Kidney (tissue), 14 donors: ENCODE results near the gene SHC4. TPM values are rescaled to one million over a fixed set of nuclear protein-coding genes. Genes with fewer than 3 reads are reported as not detected.

Source experiments
- DNase-seq, 5 donors: peaks; one replicate each; pipeline ENCODE4 v3.0.0-alpha.2; 2013 to 2020
- FAIRE-seq: peaks from 2 replicates; lab custom pipeline; 2012; peaks lifted over from hg19 to GRCh38; lab: Jason Lieb, UNC
- H3K27ac ChIP-seq, 2 donors: one replicate each; pipeline ENCODE4 v1.7.0; 2013; ENCODE audit warnings: low read depth in 2 of 2, low read length in 2 of 2, inconsistent platforms in 1 of 2
- H3K27me3 ChIP-seq: one replicate; pipeline ENCODE4 v1.7.1; 2013; ENCODE audit warnings: low read length, inconsistent platforms; ENCODE audit not compliant: control insufficient read depth, insufficient read depth
- H3K36me3 ChIP-seq, 3 donors: one replicate each; pipeline versions ENCODE4 v1.7.0 to v1.7.1; 2013; ENCODE audit warnings: low read length in 3 of 3, control low read depth in 1 of 3, inconsistent platforms in 1 of 3; ENCODE audit not compliant: insufficient read depth in 3 of 3, control insufficient read depth in 2 of 3
- H3K4me1 ChIP-seq, 3 donors: one replicate each; pipeline versions ENCODE4 v1.7.0 to v1.7.1; 2013; ENCODE audit warnings: low read length in 3 of 3, inconsistent platforms in 1 of 3, low read depth in 1 of 3; ENCODE audit not compliant: control insufficient read depth in 2 of 3, insufficient read depth in 2 of 3
- H3K4me3 ChIP-seq, 3 donors: one replicate each; pipeline versions ENCODE4 v1.7.0 to v1.8.1; 2013; ENCODE audit warnings: low read length in 3 of 3, control low read depth in 1 of 3, inconsistent platforms in 1 of 3
- H3K9ac ChIP-seq, 3 donors: one replicate each; pipeline versions ENCODE4 v1.7.0 to v1.7.1; 2013; ENCODE audit warnings: low read length in 3 of 3, control low read depth in 1 of 3, inconsistent platforms in 1 of 3
- H3K9me3 ChIP-seq, 3 donors: one replicate each; pipeline versions ENCODE4 v1.7.0 to v1.7.1; 2013; ENCODE audit warnings: low read length in 3 of 3, control low read depth in 1 of 3, inconsistent platforms in 1 of 3; ENCODE audit not compliant: control insufficient read depth in 2 of 3, insufficient read depth in 1 of 3
- CTCF ChIP-seq: IDR thresholded peaks from 3 replicates; pipeline ENCODE4 v1.5.1; 2012; ENCODE audit warnings: mild to moderate bottlenecking, moderate library complexity, borderline replicate concordance; ENCODE audit not compliant: insufficient read depth; ENCODE audit errors: extremely low read depth
- intact Hi-C: fragments of 100-400 bp; cut with DNase I; formaldehyde crosslinking; loops from one replicate; pipeline ENCODE4 v1.11.1; 2022
- polyA plus RNA-seq: library from polyadenylated mRNA; stranded (reverse); fragments of 350-450 nt; fragmentation: Illumina TruSeq; extraction: RNeasy Lipid Tissue Mini Kit (QIAGEN cat#74804); gene quantifications from one replicate; pipeline ENCODE4 v1.2.3, GENCODE V29; 2014; ENCODE audit warnings: low read depth, low replicate concordance; ENCODE audit not compliant: insufficient read depth
- total RNA-seq: library from RNA; stranded (reverse); fragmentation: NEBNext Ultra II Directional; extraction: Animal tissue kit (Norgen Biotek cat#: 25700); gene quantifications from one replicate; pipeline ENCODE4 v1.2.1, GENCODE V29; 2021
- donor health status: control.
- donor health status: control.
- donor health status: control.
- donor health status: control.
- donor health status: control.
- donor health status: DM: yes; HTN: yes; CAD: no.
- donor health status: Normal renal cell carcinoma (clear cell type).

SHC4 gene
- total and polyA plus RNA-seq, 2 donors from 2014 or later, result 0.47 to 0.50 TPM

DNA sequence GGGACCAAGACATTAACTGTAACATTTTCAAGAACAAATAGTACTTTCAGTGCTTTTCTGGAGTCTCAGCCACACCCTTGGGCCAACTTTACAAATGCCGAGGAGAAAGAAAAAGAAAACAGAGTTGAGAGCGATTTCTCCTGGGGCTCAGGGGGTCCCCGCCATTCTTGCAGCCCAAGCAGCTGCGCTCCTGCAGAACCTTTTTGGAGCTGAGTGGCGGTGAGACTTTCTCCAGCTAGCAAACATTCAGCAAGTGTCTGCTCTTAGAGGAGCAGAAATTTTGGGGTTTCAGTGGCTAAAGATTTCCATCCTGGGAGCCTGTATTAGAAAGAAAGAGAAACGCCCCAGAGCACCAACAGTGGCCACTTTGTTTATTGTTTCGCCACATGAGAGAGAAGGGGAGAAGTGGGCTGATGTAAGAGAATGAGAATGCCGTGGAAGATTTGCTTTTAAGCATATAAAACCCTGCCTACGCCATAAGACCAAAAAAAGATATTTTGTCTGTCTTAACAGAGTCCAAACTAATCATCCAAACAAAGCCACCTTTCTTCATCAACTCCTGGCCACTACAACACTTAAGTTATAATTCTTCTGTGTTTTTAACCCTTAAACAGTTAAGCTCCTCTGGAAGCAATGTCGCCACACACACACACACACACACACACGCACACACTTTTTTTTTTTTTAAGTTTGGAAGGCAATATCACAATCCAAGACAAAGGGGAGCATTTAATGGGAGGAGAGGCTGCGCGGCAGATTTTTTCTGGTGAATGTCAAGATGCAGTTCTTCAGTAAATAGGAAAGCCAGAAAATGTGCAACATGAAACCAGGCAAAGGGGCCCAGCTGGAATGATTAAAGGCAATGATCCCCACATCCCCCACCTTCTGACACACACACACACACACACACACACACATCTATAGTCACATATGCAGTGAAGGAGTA is 66.6 kb downstream of the SHC4 start:
- FAIRE-seq (no peak), DNase-seq (peak in 4 of 5 donors; percentile 87 to 94 (median 90))
- Histone ChIP-seq H3K4me1 (peaks cover 0 to 3% (median 0%) of the 10 kb centered on the region in 3 donors), H3K36me3 (no peaks in the 10 kb centered on the region), H3K9me3 (no peaks in the 10 kb centered on the region), H3K27me3 (no peaks in the 10 kb centered on the region), H3K4me3 (peak overlapping the region in 1 of 3 donors; percentile 45), H3K27ac (no peak overlapping the region), H3K9ac (peak overlapping the region in 1 of 3 donors; percentile 4)
- intact Hi-C loops, result no loop called here
- no peak for TF ChIP-seq CTCF

GRCh38 chr15:48893311-48893710 is 70.4 kb downstream of the SHC4 start:
- Histone ChIP-seq H3K9ac (no peak overlapping the region), H3K36me3 (no peaks in the 10 kb centered on the region), H3K4me3 (no peak overlapping the region), H3K27me3 (no peaks in the 10 kb centered on the region), H3K4me1 (peaks cover 0 to 3% (median 0%) of the 10 kb centered on the region in 3 donors), H3K27ac (no peak overlapping the region), H3K9me3 (no peaks in the 10 kb centered on the region)
- no peak for DNase-seq
- TF ChIP-seq CTCF, result no peak
- no peak for FAIRE-seq
- intact Hi-C loops, result no loop called here

DNA sequence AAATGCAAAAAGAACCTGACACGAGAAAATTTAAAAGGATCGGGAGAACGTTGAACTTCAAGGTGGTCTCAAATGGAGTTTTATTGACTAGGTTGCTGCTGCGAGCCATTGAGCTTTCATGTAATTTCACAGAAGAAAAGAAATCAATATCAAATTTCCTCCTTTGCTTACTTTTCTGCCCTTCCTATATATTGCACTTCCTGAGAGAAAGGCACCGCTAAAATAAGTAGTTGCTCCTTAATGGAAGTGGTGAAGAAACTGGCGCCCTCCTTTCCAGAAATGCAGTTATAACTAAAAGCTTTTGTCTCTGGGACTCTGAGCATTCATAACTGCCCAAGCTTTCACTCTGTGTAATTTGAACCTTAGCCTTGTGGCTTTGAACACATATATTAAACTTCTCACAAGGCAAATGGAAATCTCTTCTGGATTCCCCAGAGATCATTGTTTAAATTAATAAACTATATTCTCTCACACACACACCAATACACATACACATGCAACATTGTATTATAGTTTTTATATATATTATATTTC is 72.4 kb downstream of the SHC4 start:
- intact Hi-C loops, result no loop called here
- FAIRE-seq, result no peak

More for the DNA sequence above, 72.4 kb downstream of the SHC4 start:
- peak in 2 of 5 donors; percentile 48 to 65 for DNase-seq
- no peaks in the 10 kb centered on the region for H3K27me3 ChIP-seq
- no peak overlapping the region for H3K27ac ChIP-seq
- TF ChIP-seq CTCF, result no peak
- H3K4me1 ChIP-seq, result no peaks in the 10 kb centered on the region
- H3K4me3 ChIP-seq, result no peak overlapping the region
- no peaks in the 10 kb centered on the region for H3K9me3 ChIP-seq
- H3K36me3 ChIP-seq, result no peaks in the 10 kb centered on the region
- no peak overlapping the region for H3K9ac ChIP-seq
